NCI-H510A treated with DMSO at 0.1 percent for 48 hours (cell line): ENCODE results near the gene PLA2G4D.

Experiments used
- DNase-seq: peaks from one replicate; lab custom pipeline; 2025; lab: John Stamatoyannopoulos, UW

PLA2G4D gene

GRCh38 chr15:42072141-42072685 lies 22.1 kb downstream of the PLA2G4D start:
- DNase-seq: no peak

- DNase-seq: no peak
These were observed 22.6 kb downstream of the PLA2G4D start for GRCh38 chr15:42071717-42072116.

DNA sequence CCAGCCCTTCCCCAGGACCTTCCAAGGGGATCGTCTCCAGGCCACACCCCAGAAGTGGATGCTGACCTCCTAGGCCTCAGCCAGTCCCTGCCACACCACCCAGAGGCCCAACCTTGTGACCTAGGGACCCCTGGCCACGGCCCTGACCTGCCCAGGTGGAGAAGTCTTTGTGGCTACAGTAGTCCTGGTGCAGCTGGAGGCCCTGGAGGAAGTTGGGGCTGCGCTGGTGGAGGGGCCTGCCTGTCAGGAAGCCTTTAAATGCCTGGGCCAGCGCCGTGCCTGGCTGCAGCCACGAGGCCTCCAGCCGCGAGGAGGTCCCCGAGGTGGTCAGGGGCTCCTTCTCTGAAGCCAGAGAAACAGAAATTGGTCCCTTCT lies 23.4 kb downstream of the PLA2G4D start:
- no peak for DNase-seq

- no peak for DNase-seq
These were observed 23.9 kb downstream of the PLA2G4D start for GRCh38 chr15:42070279-42070975.

DNA sequence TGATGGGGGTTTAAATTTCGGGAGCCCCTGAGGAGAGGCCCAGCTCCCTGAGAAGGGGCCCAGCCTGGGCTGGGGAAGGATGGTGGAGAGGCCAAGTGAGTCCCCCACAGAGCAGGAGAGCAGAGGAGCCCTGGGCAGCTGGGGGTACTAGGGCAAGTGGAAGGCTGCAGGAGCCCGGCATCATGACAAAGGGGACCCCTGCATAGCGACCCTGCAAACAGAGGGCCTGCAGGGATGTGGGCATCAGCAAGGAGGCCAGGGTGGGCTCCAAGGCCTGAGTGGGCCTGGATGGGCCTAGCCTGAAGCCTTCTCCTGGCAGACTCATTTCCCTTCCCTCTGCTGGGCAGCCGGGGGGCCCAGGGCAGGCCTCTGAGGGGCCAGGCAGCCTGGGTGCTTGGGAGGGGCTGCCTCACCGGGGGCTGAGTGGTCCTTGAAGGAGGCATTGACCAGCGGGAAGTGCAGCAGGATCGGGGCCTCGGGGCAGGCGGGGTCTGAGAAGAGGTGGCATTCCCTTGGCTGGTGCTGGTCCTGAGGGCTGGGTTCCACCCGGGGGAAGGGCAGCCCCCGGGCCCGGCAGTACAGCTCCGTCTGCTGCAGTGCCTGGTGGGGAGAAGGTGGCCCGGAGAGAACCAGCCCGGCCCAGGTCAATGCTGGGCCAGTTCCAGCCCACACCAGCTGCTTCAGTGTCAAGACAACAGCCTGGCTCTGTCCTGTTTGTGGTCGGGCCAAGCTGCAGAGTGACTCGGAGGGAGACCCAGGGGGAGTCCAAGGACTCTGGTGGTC lies 24.7 kb downstream of the PLA2G4D start:
- DNase-seq: no peak

- no peak for DNase-seq
These were observed 25.3 kb downstream of the PLA2G4D start for GRCh38 chr15:42069025-42069424.

GRCh38 chr15:42068601-42069000 lies 25.8 kb downstream of the PLA2G4D start:
- DNase-seq: no peak

DNA sequence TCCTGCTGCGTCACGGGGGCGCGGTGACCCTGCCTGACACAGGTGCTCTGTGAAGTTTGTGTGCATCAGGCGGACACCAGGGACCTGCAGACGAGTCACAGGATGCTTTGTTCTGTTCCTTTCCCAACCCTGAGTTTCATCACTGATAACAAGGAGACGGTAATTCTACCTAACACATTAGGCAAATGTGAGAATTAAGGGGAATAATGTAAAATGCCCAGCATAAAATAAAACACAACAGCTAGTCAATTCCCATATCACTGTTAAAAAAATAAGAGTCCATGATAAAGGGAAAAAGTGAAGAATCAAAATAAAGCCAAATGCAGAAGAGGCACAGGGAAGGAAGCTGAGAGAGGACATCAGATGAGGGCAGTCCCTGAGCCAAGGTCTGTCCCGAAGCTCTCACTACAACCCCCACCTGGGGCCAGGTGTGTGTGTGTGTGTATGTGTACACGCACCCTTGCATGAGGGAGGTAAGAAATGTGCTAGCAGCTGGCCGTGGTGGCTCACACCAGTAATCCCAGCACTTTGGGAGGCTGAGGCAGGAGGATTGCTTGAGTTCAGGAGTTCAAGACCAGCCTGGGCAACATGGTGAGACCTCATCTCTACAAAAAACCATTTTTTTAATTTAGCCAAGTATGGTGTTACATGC lies 27.5 kb downstream of the PLA2G4D start:
- DNase-seq: no peak

DNA sequence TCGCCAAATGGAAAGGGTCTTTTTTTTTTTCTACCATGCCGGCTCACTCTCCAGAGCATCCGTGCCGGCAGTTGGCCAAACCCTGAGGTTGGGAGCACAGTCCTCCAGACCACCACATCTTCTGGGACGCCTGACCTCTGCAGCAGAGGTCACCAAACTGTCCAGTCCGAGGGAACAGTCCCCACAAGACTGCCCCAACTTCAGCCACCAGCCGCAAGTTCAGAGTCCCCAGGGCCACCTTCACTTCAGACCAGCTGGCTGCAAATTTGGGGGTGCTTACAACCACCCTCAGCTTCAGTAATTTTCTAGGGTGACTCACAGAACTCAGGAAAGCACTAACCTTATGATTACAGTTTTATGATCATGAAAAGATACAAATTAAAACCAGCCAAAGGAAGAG lies 28.9 kb downstream of the PLA2G4D start:
- DNase-seq: no peak

- no peak for DNase-seq
These were observed 29.3 kb downstream of the PLA2G4D start for GRCh38 chr15:42065033-42065432.

GRCh38 chr15:42064271-42064670 lies 30.1 kb downstream of the PLA2G4D start:
- no peak for DNase-seq

DNA sequence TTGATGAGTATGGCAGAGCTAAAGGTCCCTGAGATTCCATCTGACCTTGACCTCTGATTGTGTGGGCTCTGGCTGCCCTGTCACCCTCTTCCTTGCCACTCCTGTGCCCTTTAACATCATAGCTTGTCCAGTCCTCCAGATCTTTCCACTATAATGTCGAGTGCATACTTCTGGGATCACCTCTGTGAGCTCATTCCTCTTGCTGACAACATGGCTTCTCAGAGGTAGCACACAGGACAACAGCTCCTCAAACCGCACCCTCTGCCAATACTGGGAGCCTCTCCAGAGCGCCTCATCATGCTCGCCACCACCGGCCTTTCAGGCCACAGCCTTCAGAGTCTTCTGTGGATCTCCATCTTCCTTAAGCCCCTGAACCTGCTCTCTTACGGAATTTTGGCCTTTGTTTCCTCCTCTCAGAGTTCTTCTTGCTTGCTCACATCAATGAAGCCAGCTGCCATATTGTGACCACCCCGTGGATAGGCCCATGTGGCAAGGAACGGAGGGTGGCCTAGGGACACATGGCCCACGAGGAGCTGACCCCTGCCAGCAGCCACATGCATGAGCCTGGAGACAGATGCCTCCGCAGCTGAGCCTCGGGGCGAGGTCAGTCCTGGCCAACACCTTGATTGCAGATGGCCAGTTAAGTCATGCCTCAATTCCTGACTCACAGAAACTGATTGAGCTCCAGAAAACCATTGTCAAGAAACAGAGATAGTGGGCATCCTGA lies 31.1 kb downstream of the PLA2G4D start:
- no peak for DNase-seq

- DNase-seq: no peak
These were observed 32.0 kb downstream of the PLA2G4D start for GRCh38 chr15:42062284-42062806.

DNA sequence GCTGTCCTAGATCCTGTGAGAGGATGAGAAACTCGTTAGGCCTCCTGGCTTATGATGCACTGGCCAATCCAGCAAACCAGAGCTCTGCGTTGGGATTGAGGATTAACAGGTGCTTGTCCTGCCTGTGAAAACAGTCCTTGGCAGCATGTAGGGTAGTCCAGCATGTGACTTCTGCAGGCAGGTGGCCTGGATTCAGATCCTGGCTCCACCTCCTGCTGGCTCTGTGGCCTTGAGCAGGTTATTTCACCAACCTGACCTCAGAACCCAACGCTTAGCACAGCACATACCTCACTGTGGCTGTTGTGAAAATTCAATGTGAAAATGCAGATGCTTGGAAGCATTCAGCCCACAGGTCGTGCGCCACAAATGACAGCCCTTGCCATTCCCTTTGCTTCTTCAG lies 33.6 kb downstream of the PLA2G4D start:
- no peak for DNase-seq

GRCh38 chr15:42060477-42060763 lies 33.9 kb downstream of the PLA2G4D start:
- no peak for DNase-seq

DNA sequence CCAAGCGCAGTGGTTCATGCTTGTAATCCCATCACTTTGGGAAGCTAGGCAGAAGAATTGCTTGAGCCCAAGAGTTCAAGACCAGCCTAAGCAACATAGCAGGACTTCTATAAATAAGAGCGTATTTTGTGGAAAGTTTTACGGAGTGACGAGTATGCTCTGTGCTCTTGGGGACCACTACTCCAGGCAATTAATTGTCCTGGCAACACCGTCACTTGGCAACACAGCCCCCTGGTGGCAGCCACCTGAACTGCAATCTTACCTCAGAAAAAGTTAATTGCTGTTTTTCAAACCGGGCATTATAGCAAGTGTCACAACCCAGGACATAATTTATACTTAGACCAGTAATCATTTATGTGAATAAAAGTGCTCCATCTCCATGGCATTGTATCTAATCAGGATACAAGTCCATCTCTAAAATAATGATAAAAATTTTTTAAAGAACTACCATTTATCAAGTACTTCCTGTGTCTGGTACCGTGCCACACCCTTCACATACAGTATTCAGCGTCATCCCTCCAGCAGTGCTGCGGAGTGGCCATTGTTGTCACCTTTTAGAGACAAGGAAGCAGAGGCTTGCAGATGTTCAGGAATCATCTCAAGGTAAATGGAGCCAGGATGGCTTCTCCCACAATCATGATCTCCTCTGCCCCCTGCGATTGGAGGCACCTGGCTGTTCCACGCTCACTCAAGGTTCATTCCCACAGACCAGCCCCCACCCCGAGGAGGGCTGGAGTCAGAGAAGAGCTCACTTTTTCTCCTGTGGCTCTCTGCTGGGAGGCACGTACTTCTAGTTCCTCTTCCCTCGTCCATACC lies 34.5 kb downstream of the PLA2G4D start:
- peak; percentile 67 for DNase-seq

GRCh38 chr15:42058791-42059190 lies 35.6 kb downstream of the PLA2G4D start:
- DNase-seq: no peak

GRCh38 chr15:42057799-42058646 lies 36.3 kb downstream of the PLA2G4D start:
- DNase-seq: no peak

DNA sequence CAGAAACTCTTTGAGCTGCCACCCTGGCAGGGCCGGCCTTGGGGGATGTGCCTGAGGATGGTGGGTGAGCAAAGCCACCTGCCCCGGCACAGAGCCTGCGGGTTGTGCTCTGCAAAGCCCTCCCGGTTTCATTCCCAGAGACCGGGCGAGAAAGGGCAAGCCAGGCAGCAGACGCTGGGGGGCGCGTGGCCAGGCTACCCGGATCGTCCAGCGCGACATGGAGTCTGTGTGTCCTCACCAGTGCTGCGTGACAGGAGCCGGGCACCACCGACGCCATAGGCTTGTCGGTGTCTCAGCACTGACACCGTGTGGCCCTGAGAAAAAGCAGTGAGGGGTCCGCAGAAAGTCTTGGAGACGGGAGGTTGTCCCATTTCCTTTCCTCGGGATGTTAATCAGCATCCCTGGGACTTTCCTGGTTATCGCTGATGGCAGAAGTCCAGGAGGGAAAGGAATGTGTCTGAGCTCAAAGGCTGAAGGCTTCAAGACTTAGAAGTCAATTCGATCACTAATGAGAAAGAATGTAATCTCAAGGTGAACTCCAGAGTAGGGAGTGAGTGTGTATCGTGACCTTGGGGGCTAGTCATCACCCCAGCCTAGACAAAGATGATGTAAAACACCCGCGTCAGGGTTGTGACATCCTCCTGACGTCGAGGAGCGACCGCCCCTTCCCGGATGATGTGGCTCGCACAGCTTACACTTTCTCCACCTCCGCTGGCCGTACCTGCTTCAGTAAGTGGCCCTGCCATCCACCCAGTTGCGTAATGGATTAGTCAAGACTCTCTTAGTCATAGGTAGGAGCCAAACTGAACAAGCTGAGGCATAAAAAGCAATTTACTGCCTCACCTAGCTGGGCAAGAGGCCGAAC lies 37.2 kb downstream of the PLA2G4D start:
- DNase-seq: peak; percentile 86
